H1 (cell line): Measurements from ENCODE around the gene MAST1. TPM values are rescaled to one million over a fixed set of nuclear protein-coding genes. Genes with fewer than 3 reads are reported as not detected.

Experiments used
- CTCF ChIA-PET: fragments of 300-600 bp; sonication (Branson Sonifier 250); formaldehyde crosslinking; loops from one replicate; lab custom pipeline; 2021; ENCODE audit not compliant: partially characterized antibody; lab: Charles Lee
- POLR2A ChIA-PET: fragments of 300-600 bp; sonication (Branson Sonifier 250); formaldehyde crosslinking; loops from one replicate; lab custom pipeline; 2021; ENCODE audit warnings: inconsistent platforms; ENCODE audit not compliant: partially characterized antibody; lab: Charles Lee
- DNase-seq, 2 experiments: peaks; one replicate each; pipeline versions ENCODE4 v3.0.0 to v3.0.0-alpha.2; 2010 to 2022; ENCODE audit warnings: low spot score in 2 of 2, low read depth in 1 of 2, mixed read lengths in 1 of 2
- FAIRE-seq: peaks from 2 replicates; lab custom pipeline; 2011; peaks lifted over from hg19 to GRCh38; lab: Jason Lieb, UNC
- H2AFZ ChIP-seq: 2 replicates; pipeline ENCODE4 v1.8.1; 2012; ENCODE audit warnings: low read length, inconsistent platforms
- H2AK5ac ChIP-seq: 2 replicates; pipeline ENCODE4 v1.6.1; 2013; ENCODE audit warnings: low read depth, low read length
- H2BK120ac ChIP-seq: replicated peaks from 2 replicates; pipeline ENCODE3; 2013; ENCODE audit warnings: low read depth, low read length, inconsistent platforms
- H2BK12ac ChIP-seq: 2 replicates; pipeline ENCODE4 v1.6.1; 2013; ENCODE audit warnings: low read depth, low read length
- H2BK15ac ChIP-seq: 2 replicates; pipeline ENCODE4 v1.6.1; 2013; ENCODE audit warnings: low read length
- H2BK20ac ChIP-seq: 2 replicates; pipeline ENCODE4 v1.6.1; 2013; ENCODE audit warnings: low read length
- H2BK5ac ChIP-seq: 2 replicates; pipeline ENCODE4 v1.6.1; 2013; ENCODE audit warnings: low read depth, low read length
- H3K14ac ChIP-seq: 2 replicates; pipeline ENCODE4 v1.6.1; 2013; ENCODE audit warnings: inconsistent platforms; ENCODE audit not compliant: insufficient read length
- H3K18ac ChIP-seq: 2 replicates; pipeline ENCODE4 v1.6.1; 2013; ENCODE audit warnings: low read length; ENCODE audit errors: extremely low read depth
- H3K23ac ChIP-seq: 2 replicates; pipeline ENCODE4 v1.6.1; 2013; ENCODE audit warnings: inconsistent platforms; ENCODE audit not compliant: insufficient read length
- H3K23me2 ChIP-seq: 2 replicates; pipeline ENCODE4 v1.6.1; 2013; ENCODE audit warnings: low read depth, low read length
- H3K27ac ChIP-seq: 2 replicates; pipeline ENCODE4 v1.6.1; 2011; ENCODE audit warnings: low read depth, low read length, inconsistent platforms
- H3K27me3 ChIP-seq, 4 experiments: replicated peaks in 1 of 4; 1 replicate in 1 of 4; 2 replicates in 3 of 4; pipeline versions ENCODE4 v1.6.1 to v1.8.1; 2011 to 2013; ENCODE audit warnings: low read length in 3 of 4, mild to moderate bottlenecking in 3 of 4, inconsistent platforms in 2 of 4, mixed read lengths in 2 of 4, moderate library complexity in 1 of 4; ENCODE audit not compliant: control insufficient read depth in 3 of 4, insufficient read depth in 3 of 4; ENCODE audit errors: extremely low read depth in 1 of 4
- H3K36me3 ChIP-seq, 4 experiments: 2 replicates each; pipeline versions ENCODE4 v1.6.1 to v1.8.1; 2011 to 2013; ENCODE audit warnings: mild to moderate bottlenecking in 4 of 4, low read length in 3 of 4, moderate library complexity in 2 of 4, control low read depth in 1 of 4, inconsistent platforms in 1 of 4; ENCODE audit not compliant: insufficient read depth in 4 of 4, control insufficient read depth in 2 of 4
- H3K4ac ChIP-seq: replicated peaks from 2 replicates; pipeline ENCODE3; 2013; ENCODE audit warnings: low read length, low read depth, mixed read lengths, inconsistent platforms; ENCODE audit not compliant: insufficient read length
- H3K4me1 ChIP-seq, 4 experiments: replicated peaks in 1 of 4; 1 replicate in 1 of 4; 2 replicates in 3 of 4; pipeline versions ENCODE4 v1.6.1 to v1.8.1; 2011 to 2013; ENCODE audit warnings: low read length in 3 of 4, inconsistent platforms in 2 of 4, mixed read lengths in 1 of 4; ENCODE audit not compliant: insufficient read depth in 4 of 4, control insufficient read depth in 3 of 4
- H3K4me2 ChIP-seq, 2 experiments: 2 replicates each; pipeline versions ENCODE4 v1.6.1 to v1.8.1; 2011 to 2013; ENCODE audit warnings: low read depth in 2 of 2, low read length in 2 of 2, control low read depth in 1 of 2, inconsistent platforms in 1 of 2, mild to moderate bottlenecking in 1 of 2; ENCODE audit not compliant: insufficient read depth in 1 of 2
- H3K4me3 ChIP-seq, 4 experiments: fragments of 200-600, 300-600 bp in 1 of 4; sonication (generic), shearing (Covaris generic), sonication (Bioruptor Twin) in 1 of 4; 2 replicates each; pipeline versions ENCODE4 v1.5.1 to v1.8.1; 2011 to 2016; ENCODE audit warnings: low read length in 4 of 4, low read depth in 3 of 4, control low read depth in 2 of 4, inconsistent platforms in 2 of 4, mild to moderate bottlenecking in 2 of 4, mixed read lengths in 1 of 4, moderate library complexity in 1 of 4; ENCODE audit not compliant: insufficient read depth in 2 of 4; ENCODE audit errors: extremely low read depth in 1 of 4
- H3K56ac ChIP-seq: replicated peaks from 2 replicates; pipeline ENCODE3; 2013; ENCODE audit warnings: low read depth, mild to moderate bottlenecking, mixed read lengths, low read length, inconsistent platforms; ENCODE audit not compliant: insufficient read length
- H3K79me1 ChIP-seq: 2 replicates; pipeline ENCODE4 v1.6.1; 2013; ENCODE audit warnings: low read depth, low read length, control low read depth
- H3K79me2 ChIP-seq, 2 experiments: 2 replicates each; pipeline versions ENCODE4 v1.6.1 to v1.8.1; 2012 to 2013; ENCODE audit warnings: low read length in 2 of 2, mild to moderate bottlenecking in 2 of 2, inconsistent platforms in 1 of 2; ENCODE audit not compliant: insufficient read depth in 2 of 2, control insufficient read depth in 1 of 2
- H3K9ac ChIP-seq, 4 experiments: replicated peaks in 1 of 4; 1 replicate in 1 of 4; 2 replicates in 3 of 4; pipeline versions ENCODE4 v1.6.1 to v1.8.1; 2011 to 2013; ENCODE audit warnings: low read depth in 3 of 4, low read length in 3 of 4, control low read depth in 2 of 4, mild to moderate bottlenecking in 2 of 4, moderate library complexity in 2 of 4, inconsistent platforms in 1 of 4; ENCODE audit errors: extremely low read depth in 1 of 4
- H3K9me3 ChIP-seq, 2 experiments: 2 replicates each; pipeline versions ENCODE4 v1.6.1 to v1.8.1; 2012 to 2013; ENCODE audit warnings: mild to moderate bottlenecking in 2 of 2, moderate library complexity in 2 of 2, control low read depth in 1 of 2, inconsistent platforms in 1 of 2, low read depth in 1 of 2, low read length in 1 of 2, mixed read lengths in 1 of 2; ENCODE audit not compliant: insufficient read depth in 2 of 2
- H4K20me1 ChIP-seq, 2 experiments: replicated peaks in 1 of 2; 2 replicates each; pipeline versions ENCODE3 to v1.8.1; 2011 to 2013; ENCODE audit warnings: inconsistent platforms in 2 of 2, low read length in 2 of 2, mild to moderate bottlenecking in 1 of 2; ENCODE audit not compliant: insufficient read depth in 2 of 2, control insufficient read depth in 1 of 2
- H4K5ac ChIP-seq: 2 replicates; pipeline ENCODE4 v1.6.1; 2013; ENCODE audit warnings: low read length, low read depth, mixed read lengths, inconsistent platforms; ENCODE audit not compliant: insufficient read length
- H4K8ac ChIP-seq: 2 replicates; pipeline ENCODE4 v1.8.0; 2013; ENCODE audit warnings: mild to moderate bottlenecking, moderate library complexity, low read length, inconsistent platforms; ENCODE audit not compliant: insufficient read depth; ENCODE audit errors: extremely low read depth
- H4K91ac ChIP-seq: replicated peaks from 2 replicates; pipeline ENCODE3; 2013; ENCODE audit warnings: low read length, mixed read lengths, inconsistent platforms; ENCODE audit not compliant: insufficient read length
- CBX5 ChIP-seq: fragments of 300-800, 300-1000 bp; sonication (generic); IDR thresholded peaks from 2 replicates; pipeline ENCODE4 v1.7.1; 2016; ENCODE audit warnings: antibody characterized with exemption, low read length, low read depth
- CEBPB ChIP-seq: IDR thresholded peaks from 2 replicates; pipeline ENCODE4 v1.6.1; 2012; ENCODE audit warnings: low read depth, low read length
- GABPA ChIP-seq: IDR thresholded peaks from 2 replicates; pipeline ENCODE4 v1.6.1; 2011; ENCODE audit warnings: mild to moderate bottlenecking, low read length, moderate library complexity, borderline replicate concordance; ENCODE audit not compliant: insufficient read depth
- JUND ChIP-seq: IDR thresholded peaks from 2 replicates; pipeline ENCODE4 v1.6.1; 2011; ENCODE audit warnings: mild to moderate bottlenecking, improper control_type of control experiment, low read length
- KDM1A ChIP-seq: fragments of 200-600, 300-600 bp; sonication (generic); IDR thresholded peaks from 2 replicates; pipeline ENCODE4 v1.7.1; 2016; ENCODE audit warnings: mild to moderate bottlenecking, low read length, borderline replicate concordance
- NRF1 ChIP-seq: IDR thresholded peaks from 2 replicates; pipeline ENCODE4 v1.6.1; 2011; ENCODE audit warnings: mild to moderate bottlenecking, low read depth, low read length, improper control_type of control experiment
- TEAD4 ChIP-seq: IDR thresholded peaks from 2 replicates; pipeline ENCODE4 v1.6.1; 2012; ENCODE audit warnings: low read depth, low read length, inconsistent platforms, mixed read lengths
- ZNF274 ChIP-seq: IDR thresholded peaks from 2 replicates; pipeline ENCODE4 v1.7.0; 2012; ENCODE audit warnings: low read length, borderline replicate concordance; ENCODE audit errors: extremely low read depth
- WGBS, 2 experiments: shearing (Covaris generic) in 1 of 2; methylation state at CpG; one replicate each; pipeline versions ENCODE4 v1.1.6 to v1.1.7; 2013 to 2015; ENCODE audit warnings: low lambda C conversion rate in 2 of 2, mixed read lengths in 2 of 2, inconsistent platforms in 1 of 2, low coverage in 1 of 2, missing lambda C conversion rate in 1 of 2; ENCODE audit not compliant: insufficient replicate concordance in 2 of 2, insufficient coverage in 1 of 2, insufficient read length in 1 of 2; ENCODE audit errors: extremely low coverage in 1 of 2, missing lambda C conversion rate in 1 of 2; 5-methylcytosine and 5-hydroxymethylcytosine counted together
- polyA plus RNA-seq, 7 experiments: library from polyadenylated mRNA; depleted of rRNA in 3 of 7; stranded (reverse) in 5 of 7; unstranded in 2 of 7; fragments of >200 nt in 5 of 7; fragments of 200-250 nt in 2 of 7; gene quantifications; 1 replicate in 5 of 7; 2 replicates in 1 of 7; 4 replicates in 1 of 7; pipeline versions ENCODE4 v1.2.1 to v1.2.3, GENCODE V29; 2011 to 2013; ENCODE audit warnings: missing spikeins in 2 of 7, mixed read lengths in 2 of 7
- total RNA-seq: library from RNA; stranded (reverse); fragmentation: NEBNext Ultra II Directional; extraction: Animal tissue kit (Norgen Biotek cat#: 25700); gene quantifications from 2 replicates; pipeline ENCODE4 v1.2.1, GENCODE V29; 2021

MAST1 gene
- total and polyA plus RNA-seq, 2 of the 8 experiments (the other 6 are each of a cell fraction or from before 2014, with no cell fraction given) = 15.6 to 28.3 TPM

DNA sequence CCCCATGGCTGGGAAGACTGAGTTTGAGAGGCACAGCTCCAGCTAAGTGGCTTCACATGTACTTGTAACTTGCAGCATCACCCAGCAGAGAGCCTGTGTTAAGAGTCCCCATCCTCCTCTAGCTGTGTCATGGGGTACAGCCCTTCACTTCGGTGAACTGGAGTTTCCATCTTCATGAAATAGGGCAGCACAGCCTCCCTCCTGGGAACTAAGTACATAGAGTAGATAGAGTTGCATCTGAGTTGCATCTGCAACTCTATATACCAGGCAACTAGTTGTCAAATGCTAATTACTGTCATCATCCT, 37.9 kb upstream of the MAST1 start:
- Histone ChIP-seq H2AFZ (no peak overlapping the region), H3K79me1 (peaks cover 7% of the 10 kb centered on the region)
- TF ChIP-seq JUND (no peak), KDM1A (no peak), GABPA (no peak), CBX5 (no peak), TEAD4 (no peak), NRF1 (no peak), ZNF274 (no peak), CEBPB (no peak)
- TF ChIP-seq, all 59 proteins: peak for 0
- no peak overlapping the region for H2BK20ac ChIP-seq
- FAIRE-seq = no peak
- H2BK15ac ChIP-seq = no peak overlapping the region
- WGBS, 2 experiments = 93% methylated on average over 1 of the region's 1 CpG; no CpG with 5 or more reads in 1 of the 2 experiments
- peak overlapping the region; percentile 45; the same call in 1 of the 2 replicates for H2AK5ac ChIP-seq
- H3K9me3 ChIP-seq = no peaks in the 10 kb centered on the region
- H4K8ac ChIP-seq = no peak overlapping the region
- no peak overlapping the region for H3K18ac ChIP-seq
- H2BK120ac ChIP-seq = no peak overlapping the region
- H3K27me3 ChIP-seq = peaks cover 0 to 4% (median under 1%) of the 10 kb centered on the region in 4 experiments; a peak in 2 of 7 replicates
- H3K36me3 ChIP-seq = peaks cover 8 to 19% (median 14%) of the 10 kb centered on the region in 4 experiments; a peak in 7 of 8 replicates
- H3K9ac ChIP-seq = peak overlapping the region in 2 of 4 experiments; percentile 81 to 84; a peak in 2 of 7 replicates
- peaks cover 5 to 23% (median 11%) of the 10 kb centered on the region in 4 experiments; a peak in 6 of 7 replicates for H3K4me1 ChIP-seq
- H3K23me2 ChIP-seq = peaks cover 14% of the 10 kb centered on the region; the same call in 1 of the 2 replicates
- POLR2A ChIA-PET = interaction anchor here (0.6 to 15.2 kb wide), 10 partner anchors 9 to 104 kb away, joined by 3 to 317 read pairs (median 4); partner anchors contain the start of genes FBXW9, HOOK2, JUNB and TRIR
- no peak overlapping the region for H2BK12ac ChIP-seq
- H3K56ac ChIP-seq = no peak overlapping the region
- peak overlapping the region; percentile 85 to 98 (median 97); a peak in 7 of 8 replicates for H3K4me3 ChIP-seq
- H4K91ac ChIP-seq = no peak overlapping the region
- peaks cover 0 to 12% of the 10 kb centered on the region in 2 experiments; a peak in 2 of 4 replicates for H3K79me2 ChIP-seq
- H4K5ac ChIP-seq = no peak overlapping the region
- no peak overlapping the region for H3K27ac ChIP-seq
- CTCF ChIA-PET = interaction anchor here (0.8 to 17.9 kb wide), 9 partner anchors 11 to 165 kb away, joined by 3 to 288 read pairs (median 4); no protein-coding TSS in a partner anchor
- no peak overlapping the region for H2BK5ac ChIP-seq
- H3K4me2 ChIP-seq = peak overlapping the region; percentile 91 to 92
- no peak for DNase-seq
- no peak overlapping the region for H3K4ac ChIP-seq
- H3K23ac ChIP-seq = no peak overlapping the region
- H3K14ac ChIP-seq = no peak overlapping the region
- H4K20me1 ChIP-seq = peaks cover 0 to 6% of the 10 kb centered on the region in 2 experiments
